Measurements from ENCODE around the gene CAMK4.

CAMK4 gene

DNA sequence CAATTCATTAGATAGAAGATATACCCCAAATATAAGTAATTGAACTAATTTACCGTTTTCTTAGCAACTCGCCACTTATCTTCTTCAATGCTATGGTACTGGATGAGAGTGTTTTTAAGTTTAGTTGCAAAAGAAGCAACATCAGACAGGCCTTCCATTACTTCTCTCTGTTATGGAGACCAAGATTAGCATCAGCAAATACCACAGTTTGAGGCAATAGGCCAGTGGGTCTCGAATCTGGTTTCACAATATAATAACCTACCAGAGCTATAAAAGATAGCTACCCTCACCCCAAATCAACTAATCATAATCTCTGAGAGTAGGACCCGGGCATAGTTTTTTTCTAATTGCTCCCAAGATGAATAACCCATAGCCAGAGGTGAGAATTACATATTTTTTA lies 283.1 kb downstream of the CAMK4 start:
- DNase-seq = no peak

DNA sequence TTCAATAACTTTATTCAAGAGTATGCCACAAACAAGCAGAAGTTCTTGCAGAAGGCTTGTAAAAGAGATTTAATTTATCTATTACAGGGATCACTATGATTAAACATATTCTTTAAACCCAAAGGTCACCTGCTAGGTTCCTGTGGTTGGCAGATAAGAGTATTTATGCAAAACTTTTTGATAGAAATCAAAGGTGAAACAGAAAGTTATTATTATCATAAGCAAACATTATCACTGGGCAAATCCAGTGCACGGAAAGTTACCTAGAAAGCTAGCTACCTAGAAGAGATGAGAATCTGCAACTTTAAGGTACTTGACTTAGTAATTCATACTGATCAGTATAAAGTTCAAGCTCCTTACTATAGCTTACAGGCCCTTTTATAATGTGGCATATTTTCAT lies 284.9 kb downstream of the CAMK4 start:
- DNase-seq = no peak

DNA sequence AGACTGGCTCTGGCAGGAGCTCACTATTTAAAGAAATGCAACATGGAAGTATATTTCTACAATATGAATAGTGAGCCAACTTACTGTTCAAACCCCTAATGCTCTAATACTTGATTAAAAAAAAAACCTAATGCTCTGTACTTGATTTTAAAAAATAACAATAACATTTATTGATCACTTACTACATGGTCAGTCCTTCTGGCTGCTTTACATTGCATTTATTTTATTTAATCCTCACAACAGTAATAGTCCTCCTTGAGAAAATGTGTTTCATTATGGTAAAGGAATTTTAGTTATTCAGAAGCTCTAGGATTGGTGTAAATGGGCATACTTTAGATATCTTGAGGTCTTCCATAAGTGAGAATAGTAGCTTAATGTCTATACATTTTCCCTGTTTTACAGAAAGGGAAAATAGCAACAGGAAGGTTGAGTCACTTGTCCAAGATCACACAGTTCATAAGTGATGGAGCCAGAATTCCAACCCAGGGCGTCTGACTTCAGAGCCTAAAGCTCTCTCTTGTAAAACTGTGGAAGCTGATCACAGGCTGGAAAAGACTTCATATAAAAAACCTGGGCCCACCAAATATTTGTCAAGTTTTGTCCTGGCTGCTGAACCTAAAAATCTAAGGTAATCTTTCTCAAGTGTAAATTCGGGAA lies 287.1 kb downstream of the CAMK4 start:
- no peak for DNase-seq

DNA sequence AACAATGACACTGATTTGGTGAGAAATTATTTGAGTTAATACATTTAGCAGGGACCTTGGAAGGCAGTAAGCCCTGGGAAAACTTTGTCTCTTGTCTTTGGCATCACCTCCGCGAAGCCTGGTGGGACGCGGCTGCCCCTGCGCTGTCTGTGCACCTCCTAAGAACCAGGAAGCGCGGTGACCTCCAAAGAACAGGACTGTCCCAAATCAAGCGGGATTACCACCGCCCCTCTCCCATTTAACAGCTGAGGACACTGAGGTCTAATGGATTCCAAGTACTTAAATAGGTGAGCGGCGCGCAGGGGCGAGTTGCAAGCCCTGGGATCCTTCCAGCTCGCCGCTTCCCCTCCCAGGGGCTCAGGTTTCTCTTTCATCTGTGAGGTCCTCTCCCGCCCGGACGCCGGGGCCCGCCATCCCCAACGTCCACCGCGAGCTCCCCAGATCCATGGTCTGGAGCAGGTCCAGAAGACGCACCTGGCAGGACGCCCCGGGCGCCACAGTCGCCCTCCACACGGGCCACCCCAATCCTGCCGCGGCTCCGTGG lies 287.7 kb downstream of the CAMK4 start:
- no peak for DNase-seq

DNA sequence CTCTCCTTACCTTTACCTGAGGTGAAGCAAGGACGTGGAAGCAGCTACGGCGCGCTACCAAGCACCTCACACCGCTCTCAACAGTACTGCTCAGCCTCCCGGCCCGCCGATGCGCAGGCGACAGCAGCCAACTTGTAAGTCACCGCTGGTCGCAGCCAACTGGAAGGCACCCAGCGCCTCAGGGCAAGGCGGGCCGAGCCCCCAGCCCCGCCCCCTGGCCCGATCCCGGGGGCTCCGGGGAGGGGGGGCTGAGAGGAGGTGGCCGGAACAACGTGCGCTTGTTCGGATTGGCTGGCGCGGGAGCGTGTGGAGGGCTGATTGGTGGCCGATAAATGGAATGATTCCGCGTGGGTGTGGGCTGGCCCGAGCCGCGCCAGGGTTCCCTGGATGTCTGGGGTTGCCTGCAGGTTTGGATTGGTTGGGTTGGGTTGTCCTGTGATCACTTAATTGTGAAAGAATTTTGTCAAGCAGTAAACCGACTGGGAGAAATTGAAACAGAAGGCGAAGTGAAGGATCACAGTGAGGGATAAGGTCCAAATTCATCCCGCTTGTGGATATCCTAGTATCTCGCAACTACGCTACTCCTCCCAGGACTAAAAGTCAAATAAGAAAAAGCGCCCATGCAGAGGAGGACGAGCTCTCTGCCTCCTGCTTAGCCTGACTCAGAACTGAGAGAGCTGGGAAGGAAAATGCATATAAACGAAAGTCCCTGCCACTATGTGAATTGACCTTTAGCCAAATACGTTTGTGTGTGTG lies 288.4 kb downstream of the CAMK4 start, which contains the start of gene STARD4:
STARD4 (minus strand) TSS at position 161 of the 756 bp plus-strand sequence. CDS start 5,102 bp downstream, outside the sequence.
- DNase-seq = peak; percentile 90

- DNase-seq = no peak
These were observed 288.9 kb downstream of the CAMK4 start for GRCh38 chr5:111513131-111513520.

DNA sequence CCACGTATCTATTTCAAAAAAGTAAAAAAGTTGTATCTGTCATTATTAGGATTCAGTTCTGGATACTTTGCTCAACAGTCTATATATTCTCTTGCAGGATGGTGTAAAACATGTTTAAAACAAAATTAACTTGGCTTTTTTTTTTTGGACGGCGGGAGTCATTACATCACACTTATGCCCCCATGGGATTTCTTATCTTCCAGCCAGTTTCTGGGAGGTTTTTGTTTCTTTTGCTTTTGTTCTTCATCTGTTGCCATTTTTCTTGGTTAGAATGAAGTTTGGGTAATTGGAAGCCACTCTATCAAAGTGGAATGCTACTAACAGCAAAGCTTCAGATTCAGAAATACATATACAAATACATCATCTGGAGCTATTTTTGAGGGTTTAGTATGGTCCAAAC lies 289.9 kb downstream of the CAMK4 start:
- no peak for DNase-seq

DNA sequence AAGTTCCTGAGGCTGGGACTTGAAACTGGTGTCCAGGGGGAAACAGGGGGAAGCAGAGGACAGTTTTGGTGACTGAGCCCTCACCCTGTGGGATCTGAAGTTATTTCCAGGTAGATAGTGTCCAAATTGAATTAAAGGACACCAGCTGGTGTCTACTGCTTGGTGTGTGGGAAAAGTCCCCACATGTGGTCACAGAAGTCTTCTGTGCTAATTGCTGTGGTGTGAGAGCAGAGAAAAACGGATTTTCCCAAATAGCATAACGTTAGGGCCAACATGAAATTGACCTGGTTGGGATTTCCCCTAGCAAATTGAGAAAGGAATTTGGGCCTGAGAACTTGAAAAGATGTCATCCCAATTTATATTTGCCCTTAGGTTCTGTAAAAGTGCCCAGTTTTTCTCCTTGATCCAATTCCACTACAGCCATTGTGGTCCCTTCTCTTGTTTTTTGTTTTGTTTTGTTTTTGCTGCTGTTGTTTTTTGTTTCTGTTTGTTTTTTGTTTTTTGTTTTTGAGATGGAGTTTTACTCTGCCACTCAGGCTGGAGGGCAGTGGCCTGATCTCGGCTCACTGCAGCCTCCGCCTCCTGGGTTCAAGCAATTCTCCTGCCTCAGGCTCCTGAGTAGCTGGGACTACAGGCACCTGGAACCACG lies 293.8 kb downstream of the CAMK4 start:
- no peak for DNase-seq

GRCh38 chr5:111518777-111519176 lies 294.6 kb downstream of the CAMK4 start:
- no peak for DNase-seq

DNA sequence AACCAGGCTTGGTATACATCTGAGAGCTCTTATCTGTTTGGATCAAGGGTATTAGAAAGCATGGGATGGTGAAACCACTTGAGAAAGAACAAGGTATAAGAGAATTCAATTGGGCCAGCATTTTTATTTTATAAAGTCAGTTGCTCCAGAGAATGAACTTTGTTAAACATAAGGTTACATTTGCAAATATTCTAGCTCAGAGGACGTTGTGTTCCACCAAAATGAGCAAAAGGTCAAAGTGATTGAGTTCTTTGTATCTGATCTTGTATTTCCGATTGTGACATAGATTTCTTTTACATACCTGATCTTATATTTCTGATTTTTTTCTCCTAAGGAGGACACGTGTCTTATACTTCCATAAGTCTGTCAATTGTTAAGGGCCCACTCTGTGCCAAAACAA lies 296.7 kb downstream of the CAMK4 start:
- no peak for DNase-seq

DNA sequence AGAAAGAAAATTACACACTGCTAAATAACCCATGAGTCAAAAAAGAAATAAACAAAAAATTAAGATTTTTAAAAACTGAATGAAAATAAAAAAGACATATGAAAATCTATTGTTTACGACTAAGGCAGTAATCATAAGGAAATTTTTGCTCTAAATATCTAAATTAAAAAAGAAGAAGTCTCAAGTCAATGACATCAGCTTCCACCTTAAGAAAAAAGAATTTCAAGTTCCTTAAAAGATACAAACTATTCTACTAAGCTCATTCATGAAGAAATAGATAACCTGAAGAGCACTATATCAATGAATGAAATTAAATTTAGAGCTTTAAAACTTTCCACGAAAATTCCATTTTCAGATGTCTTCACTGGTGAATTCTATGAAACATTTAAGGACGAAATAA lies 303.9 kb downstream of the CAMK4 start:
- DNase-seq = no peak

DNA sequence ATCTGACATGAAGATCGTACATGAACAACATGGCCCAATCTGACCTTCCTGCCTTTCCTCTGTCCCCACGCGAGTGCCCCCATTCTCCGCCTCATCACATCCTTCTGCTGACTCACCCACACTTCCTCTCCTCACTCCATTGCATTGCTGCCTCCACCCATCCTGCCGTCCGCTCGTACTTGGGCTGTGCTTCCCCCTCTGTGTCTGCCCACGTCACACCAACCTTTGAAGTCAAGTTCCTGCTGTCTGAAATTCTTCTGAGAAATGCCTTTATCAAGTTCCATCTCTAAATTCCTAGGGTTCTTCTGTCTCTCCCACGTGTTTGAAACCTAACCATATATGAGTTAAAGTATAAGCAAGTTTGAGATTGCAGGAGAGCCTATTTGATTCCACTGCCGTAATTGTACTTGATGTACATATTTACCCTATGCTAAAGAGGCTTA lies 306.1 kb downstream of the CAMK4 start:
- DNase-seq = no peak

GRCh38 chr5:111532886-111533582 lies 308.9 kb downstream of the CAMK4 start:
- no peak for DNase-seq

GRCh38 chr5:111535879-111536549 lies 311.8 kb downstream of the CAMK4 start:
- DNase-seq = no peak

- no peak for DNase-seq
These were observed 313.2 kb downstream of the CAMK4 start for GRCh38 chr5:111537141-111538024.
